GM21367 (cell line): Measurements from ENCODE around the gene CGREF1.
A peak's percentile ranks its signal among the peaks of the same experiment; 100 is the strongest.

Experiments
- ATAC-seq: cut with Tn5 transposase; IDR thresholded peaks from one replicate; pipeline ENCODE4 v1.9.1; 2021; ENCODE audit not compliant: unreplicated experiment

CGREF1 gene

DNA sequence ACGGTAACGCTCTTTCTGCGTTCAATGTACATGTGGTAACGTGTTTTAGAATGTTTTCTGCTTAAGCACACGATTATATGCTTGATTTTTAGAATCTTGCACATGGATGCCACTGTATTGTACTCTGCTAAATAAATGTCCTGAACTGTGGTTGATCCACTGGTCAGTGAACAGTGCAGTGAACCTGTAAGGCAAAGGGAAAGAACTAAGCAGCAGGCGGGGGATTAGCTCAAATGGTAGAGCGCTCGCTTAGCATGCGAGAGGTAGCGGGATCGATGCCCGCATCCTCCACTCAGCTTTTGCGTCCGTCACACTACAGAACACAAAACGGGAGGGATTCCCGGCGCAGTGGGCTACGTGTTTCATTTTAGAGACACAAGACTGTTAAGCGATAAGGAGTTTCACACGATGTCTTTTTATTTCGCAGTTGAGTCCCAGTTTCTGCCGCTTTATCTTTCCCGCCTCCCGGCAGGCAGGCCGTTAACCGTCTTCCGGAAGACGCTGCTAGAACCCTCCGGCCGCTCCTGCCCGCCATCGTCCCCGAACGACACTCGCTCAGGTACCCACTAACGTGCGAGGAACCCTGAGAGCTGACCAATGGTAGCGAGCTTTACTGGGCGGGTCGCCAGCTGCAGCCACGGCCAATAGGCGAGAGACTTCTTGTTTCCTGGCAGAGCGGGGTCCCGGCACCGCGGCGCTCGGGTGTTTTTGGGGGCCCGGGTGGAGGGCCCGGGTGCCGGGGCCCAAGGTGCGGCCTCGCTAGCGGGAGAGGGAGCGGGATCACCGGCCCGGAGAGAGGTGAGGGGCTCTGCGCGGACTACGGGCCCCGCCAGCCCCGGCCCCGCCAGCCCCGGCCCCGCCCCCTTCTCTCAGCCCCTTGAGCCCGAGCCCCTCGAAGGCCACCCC, 67.7 kb downstream of the CGREF1 start, which contains the start of gene AGBL5:
Gene AGBL5, plus strand, starts transcription at position 673 of the 906 bp plus-strand sequence. CDS start 1,291 bp downstream, outside the sequence.
- peak; percentile 64 for ATAC-seq
